GM18858 (cell line): ENCODE data around the gene RAB3GAP2.
"Not testable (repeated sequence)": the region's sequence is repeated elsewhere in the genome, so short reads cannot be mapped to it uniquely, and the experiment has no call there.

Source experiments
- ATAC-seq: cut with Tn5 transposase; IDR thresholded peaks from one replicate; pipeline ENCODE4 v1.9.1; 2021; ENCODE audit not compliant: unreplicated experiment

The RAB3GAP2 gene

DNA sequence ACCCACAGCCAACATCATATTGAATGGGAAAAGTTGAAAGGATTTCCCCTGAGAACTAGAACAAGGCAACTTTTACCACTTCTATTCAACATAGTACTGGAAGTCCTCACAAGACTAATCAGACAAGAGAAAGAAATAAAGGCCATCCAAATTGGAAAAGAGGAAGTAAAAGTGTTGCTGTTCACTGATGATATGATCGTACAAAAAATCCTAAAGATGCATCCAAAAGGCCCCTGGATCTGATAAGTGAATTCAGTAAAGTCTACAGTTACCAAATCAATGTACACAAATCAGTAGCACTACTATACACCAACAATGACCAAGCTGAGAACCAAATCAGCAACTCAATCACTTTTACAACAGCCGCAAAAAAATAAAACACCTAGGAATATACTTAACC, 28.3 kb downstream of the RAB3GAP2 start:
- ATAC-seq, result no peak

DNA sequence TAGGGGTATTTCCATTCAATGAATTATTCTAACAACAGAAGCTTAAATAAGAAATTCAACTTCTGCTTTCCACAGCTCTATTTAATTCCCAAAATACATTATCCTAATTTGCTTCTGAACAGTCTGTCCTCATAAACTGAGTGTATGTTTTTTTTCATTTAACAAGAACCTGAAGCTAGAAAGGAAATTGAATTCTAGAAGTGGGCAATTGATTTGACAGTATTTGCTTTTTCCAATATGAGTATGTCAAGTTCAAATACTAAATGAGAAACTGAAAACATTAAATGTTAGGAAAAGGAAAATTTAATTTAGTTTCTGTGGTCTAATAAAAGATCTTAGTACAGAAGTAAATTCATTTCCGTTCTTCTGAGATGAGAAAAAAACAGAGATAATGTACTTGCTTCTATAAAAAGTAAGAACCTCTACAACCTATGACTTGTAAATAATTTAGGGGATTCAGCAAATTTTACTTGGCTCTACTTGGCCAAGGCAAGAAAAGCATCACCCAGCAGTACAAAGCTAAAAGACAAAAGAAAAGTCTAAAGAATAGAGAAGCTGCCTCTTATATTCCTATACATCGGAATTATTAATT, 31.1 kb downstream of the RAB3GAP2 start:
- ATAC-seq, result peak; percentile 40

DNA sequence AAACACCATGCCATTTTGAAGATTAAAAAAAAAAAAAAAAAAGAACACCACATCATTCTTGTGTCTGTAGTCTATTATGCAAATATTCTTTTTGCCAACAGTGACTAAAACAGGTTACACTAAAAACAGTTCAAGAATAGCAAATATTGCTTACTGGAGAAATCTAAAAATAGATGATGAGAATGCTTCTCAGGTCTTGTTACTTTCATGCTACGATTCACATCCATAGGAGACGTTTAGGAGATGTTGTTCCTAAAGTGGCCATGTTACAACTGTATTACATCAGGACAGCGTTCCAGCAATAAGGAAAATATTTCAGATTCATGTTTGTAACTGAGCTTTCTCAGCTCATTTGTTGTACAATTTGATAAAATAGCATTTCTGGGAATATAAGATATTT, 32.3 kb downstream of the RAB3GAP2 start:
- ATAC-seq, result no peak

DNA sequence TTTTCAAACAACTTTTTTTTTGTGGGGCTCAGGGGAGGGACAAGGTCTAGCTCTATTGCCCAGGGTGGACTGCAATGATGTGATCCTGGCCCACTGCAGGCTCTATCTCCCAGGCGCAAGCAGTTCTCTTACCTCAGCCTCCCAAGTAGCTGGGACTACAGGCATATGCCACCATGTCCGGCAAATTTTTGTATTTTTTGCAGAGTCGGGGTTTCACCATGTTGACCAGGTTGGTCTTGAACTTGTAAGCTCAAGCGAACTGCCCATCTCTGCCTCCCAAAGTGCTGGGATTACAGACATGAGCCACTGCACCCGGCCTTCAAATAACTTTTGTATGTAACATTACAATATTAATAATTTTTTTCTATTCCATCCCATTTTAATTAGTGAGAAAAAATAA, 33.0 kb downstream of the RAB3GAP2 start:
- ATAC-seq, result no peak

DNA sequence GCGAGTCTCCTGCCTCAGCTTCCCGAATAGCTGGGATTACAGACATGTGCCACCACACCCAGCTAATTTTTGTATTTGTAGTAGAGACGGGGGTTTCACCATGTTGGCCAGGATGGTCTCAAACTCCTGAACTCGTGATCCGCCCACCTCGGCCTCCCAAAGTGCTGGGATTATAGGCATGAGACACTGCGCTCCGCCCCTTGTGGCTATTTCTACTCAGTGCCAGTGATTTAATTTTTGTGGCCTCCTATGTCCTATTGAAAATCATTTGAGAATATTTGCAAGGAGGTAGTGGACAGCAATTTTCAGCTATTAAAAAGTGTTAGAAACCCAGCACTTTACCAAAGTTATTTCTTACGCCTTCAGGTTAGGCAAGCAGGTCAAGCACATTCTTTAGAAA, 36.0 kb downstream of the RAB3GAP2 start:
- ATAC-seq, result not testable (repeated sequence)

DNA sequence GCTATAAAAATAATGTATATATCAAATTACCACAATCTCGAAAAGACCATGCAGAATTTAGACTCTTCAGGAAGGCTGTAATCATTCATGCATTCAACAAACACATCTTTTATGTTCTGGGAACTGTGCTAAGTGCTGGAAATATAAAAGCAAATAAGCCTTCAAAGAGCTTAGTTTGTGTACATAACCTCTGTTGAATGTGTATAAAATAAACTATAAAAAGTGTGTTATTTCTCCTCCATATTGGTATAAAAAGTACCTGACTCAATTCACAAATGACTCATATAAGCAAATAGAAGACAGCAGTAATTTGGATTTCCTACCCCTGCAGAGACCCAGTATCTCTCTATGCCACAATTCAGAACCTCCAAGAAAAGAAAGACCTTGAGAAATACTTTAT, 36.8 kb downstream of the RAB3GAP2 start:
- no peak for ATAC-seq

DNA sequence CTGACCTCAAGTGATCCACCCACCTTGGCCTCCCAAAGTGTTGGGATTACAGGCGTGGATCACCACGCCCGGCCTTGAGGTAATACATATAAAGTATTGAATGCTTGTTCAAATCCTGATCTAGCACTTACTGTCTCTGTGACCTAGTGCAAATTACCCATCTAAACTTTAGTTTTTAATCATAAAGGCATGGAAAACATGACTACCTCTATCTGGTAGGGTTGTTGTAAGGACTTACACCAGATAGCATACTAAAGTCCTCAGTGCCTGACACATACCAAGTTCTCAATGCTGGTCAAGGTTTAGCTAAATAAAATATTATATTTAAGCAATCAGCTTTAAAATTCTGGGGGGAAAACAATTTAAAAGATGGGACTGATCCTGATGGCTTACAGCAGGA, 38.3 kb downstream of the RAB3GAP2 start:
- ATAC-seq, result no peak

DNA sequence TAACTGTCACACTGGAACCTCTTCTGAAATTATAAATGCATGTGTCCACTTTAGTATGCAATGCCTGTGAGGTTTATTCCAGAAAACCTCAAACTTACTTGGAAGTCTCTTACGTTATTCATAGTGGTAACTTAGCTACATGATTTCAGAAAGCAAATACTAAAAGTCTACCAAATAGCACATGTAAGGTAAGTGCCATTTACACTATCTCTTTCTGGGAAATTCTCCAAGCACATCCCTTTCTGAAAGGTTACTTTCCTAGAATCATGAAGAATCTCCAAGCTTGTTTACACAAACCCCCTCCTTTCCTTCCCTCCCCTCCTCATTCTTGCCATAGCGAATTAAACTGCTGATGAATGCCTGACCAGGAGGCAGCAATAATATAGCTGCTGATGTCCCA, 42.5 kb downstream of the RAB3GAP2 start:
- ATAC-seq, result no peak

DNA sequence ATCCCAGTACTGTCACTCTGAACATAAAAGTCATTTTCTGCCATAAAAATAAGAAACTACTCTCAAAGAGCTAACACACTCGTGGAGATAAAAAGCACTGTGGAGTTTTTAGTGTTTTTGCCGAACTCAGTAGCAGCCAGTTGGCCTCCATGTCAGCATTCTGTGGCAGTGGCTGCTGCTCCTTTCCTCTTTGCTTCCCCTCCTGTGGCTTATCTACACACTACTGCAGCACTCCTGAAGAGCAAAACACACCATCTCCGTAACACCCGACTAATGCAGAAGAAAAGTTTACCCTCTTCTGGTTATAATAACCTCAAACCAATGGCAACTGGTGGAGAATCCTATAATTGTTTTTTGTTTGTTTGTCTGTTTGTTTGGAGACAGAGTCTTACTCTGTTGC, 44.9 kb downstream of the RAB3GAP2 start:
- no peak for ATAC-seq

DNA sequence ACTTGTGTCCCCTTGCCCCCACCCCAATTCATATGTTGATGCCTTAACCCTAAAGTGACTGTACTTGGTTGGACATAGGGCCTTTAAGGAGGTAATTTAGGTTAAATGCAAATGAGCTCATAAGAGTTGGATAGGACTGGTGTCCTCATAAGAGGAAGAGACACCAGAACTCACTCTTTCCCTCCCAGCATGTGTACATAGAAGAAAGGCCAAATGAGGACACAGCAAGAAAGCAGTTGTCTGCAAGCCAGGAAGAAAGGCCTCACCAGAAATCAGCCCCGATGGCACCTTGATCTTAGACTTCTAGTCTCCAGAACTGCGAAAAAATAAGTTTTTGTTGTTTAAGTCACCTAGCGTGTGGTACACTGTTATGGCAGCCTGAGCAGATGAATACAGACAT, 45.5 kb downstream of the RAB3GAP2 start:
- ATAC-seq, result no peak

DNA sequence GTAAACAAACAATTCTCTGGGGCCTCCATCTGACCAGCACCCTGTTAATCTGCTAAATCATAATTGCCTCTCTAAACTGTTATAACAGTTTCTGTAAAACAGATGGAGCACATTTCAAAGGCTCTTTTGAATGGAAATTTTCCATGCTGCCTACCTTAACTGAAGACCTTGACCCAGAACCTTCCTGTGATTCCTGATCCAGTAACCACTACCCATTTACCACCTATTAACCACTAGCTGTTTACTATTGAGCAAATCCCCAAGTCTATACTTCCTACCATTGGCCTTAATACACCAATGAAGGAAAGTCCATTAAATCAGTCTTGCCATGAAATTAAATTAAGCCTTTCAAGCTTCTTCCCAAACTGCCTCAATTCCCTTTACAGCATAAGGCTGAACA, 46.3 kb downstream of the RAB3GAP2 start:
- ATAC-seq, result no peak

DNA sequence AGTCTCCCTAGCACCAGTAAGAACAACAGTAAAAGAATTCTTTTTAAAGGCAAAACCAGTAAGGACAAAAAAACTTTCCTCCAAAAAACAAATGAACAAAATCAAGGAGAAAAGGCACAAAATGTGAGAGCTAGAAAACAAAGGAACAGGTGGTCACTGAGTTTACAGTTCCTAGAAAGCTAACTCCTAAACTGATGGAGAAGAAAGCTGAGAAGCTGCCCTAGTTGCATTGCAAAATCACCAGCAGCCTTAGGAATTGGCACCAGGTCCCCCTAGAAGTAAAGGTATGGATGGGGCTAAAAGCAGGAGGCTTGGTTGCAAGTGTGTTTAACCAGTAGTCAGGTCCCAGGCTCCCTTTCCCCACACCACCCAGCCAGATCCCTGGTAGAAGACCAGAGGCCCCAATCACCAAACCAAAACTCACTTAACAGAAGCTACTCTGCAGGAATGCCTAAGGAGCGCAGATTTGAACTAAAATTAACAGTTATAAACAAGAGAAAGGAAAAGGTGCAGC, 47.6 kb downstream of the RAB3GAP2 start:
- ATAC-seq, result no peak

DNA sequence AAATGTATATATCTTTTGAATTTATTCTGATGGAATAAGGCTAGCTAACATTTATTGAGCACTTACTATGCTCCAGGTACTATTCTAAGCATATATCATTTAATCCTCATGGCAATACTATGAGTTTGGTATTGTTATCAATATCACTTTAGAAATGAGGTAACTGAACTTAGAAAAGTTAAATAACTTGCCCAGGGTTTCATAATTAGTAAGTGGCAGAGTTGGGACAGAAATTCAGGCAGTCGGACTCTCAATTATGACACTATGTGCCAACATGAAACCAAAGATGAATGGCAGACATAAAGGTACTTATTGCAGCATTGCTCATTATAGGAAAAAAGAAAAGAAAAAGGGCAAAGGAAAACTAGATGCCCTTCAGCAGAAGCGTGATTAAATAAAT, 48.2 kb downstream of the RAB3GAP2 start:
- ATAC-seq, result no peak

DNA sequence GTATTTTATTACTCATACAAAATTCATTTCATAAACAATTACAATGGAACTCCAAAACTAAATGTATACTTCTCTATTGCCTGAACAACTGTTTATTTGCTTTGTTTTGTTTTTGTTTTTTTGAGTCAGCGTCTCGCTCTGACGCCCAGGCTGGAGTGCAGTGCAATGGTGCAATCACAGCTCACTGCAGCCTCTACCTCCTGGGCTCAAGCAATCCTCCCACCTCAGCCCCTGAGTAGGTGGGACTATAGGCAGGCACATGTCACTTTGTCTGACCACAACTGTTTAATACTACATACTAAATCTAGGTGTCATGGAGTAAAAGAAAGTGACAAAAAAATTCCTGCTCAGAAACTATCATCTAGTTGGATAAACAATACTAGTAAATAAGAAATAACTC, 49.3 kb downstream of the RAB3GAP2 start:
- peak; percentile 21 for ATAC-seq

DNA sequence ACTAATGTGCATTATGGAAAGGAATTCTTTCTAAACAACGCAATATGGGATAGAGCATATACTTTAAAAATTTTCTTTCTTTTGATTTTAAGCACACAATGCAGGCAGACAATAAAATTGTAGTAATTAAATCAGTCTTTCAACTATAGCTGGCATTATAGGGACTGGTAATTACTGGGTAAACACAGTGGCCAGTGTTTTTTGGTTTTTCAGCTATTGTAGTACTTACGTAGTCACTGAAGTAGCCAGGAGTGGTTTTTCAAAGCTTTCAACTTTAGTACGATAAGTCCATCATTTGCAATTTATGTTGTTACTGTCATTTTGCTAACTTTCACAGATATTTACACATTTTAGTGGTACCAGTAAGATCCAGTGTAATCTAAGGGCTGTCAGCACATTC, 50.6 kb downstream of the RAB3GAP2 start:
- no peak for ATAC-seq

DNA sequence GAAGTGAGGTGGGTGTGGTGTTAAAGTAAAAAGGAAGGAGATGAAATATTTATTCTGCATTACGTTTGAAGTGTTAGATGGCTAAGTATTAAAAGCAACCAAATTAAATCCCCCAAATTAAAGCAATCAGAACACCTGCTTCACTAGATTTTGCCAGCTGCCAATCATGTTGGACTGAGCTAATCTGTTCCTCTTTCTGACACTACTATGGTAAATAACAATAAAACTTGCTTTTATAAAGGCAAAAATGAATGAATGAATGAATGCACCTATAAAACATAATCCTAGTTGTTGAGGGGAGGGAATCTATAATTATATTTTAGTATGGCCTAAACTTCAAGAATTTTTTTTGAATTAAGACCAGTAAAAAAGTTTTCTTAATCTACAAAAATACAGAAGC, 51.0 kb downstream of the RAB3GAP2 start:
- no peak for ATAC-seq

DNA sequence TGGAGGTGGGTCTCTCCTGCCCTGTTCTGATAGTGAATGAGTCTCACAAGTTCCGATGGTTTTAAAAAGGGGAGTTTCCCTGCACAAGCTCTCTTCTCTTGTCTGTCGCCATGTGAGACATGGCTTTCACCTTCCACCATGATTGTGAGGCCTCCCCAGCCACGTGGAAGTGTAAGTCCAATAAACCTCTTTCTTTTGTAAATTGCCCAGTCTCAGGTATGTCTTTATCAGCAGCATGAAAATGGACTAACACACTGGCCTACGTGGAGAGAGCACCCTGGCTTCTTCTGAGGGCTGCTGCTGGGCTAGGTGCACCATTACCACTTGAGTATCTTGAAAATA, 51.6 kb downstream of the RAB3GAP2 start:
- ATAC-seq, result not testable (repeated sequence)

DNA sequence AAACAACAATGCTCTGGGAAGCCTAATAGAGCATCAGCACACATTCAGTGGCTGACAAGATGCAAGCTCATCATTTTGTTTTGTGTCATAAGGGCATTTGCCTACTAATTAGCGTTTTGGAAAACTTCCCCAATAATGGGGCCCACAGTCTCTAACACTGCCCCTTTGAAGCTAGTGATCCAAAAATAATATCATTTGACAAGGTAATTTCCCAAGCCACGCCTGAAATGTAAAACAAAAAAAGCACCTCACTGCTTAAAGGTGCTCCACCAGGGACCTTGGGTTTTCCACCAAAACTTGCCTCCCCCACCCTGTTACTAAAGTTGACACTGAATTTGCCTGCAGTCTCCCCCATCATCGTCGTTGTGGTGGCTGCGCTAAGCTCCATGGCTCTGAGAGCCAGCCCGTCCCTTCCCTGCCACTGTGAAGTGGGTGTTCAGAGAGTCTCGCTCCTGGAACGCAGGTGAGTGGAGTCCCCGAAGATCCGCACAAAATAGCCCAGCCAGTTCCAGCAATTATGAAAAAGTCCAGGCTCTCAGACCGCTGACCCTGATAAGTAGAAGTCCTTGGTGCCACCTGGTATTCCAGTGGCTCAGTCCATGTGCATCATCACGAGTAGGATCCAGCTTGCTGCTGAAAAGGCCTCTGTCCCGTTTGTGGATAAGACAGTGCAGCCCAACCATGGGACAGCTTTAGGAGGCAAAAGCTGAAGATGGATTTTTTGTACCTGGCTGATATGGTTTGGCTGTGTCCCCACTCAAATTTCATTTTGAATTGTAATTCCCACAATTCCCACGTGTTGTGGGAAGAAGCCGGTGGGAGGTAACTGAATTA, 52.2 kb downstream of the RAB3GAP2 start:
- peak; percentile 31 for ATAC-seq

DNA sequence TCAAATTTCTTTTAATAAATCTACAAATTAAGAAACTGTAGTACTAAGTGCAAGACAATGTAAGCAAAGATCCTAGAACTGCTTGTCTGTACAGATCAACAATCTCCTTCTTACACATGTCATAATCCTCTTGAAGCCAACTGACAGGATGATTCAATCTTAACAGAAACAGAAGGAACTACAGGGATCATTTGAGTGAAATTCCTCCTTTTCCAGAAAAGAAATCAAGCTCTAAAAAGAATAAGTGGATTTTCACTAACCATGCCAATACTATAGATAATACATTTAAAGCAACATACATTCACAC, 53.2 kb downstream of the RAB3GAP2 start:
- no peak for ATAC-seq

DNA sequence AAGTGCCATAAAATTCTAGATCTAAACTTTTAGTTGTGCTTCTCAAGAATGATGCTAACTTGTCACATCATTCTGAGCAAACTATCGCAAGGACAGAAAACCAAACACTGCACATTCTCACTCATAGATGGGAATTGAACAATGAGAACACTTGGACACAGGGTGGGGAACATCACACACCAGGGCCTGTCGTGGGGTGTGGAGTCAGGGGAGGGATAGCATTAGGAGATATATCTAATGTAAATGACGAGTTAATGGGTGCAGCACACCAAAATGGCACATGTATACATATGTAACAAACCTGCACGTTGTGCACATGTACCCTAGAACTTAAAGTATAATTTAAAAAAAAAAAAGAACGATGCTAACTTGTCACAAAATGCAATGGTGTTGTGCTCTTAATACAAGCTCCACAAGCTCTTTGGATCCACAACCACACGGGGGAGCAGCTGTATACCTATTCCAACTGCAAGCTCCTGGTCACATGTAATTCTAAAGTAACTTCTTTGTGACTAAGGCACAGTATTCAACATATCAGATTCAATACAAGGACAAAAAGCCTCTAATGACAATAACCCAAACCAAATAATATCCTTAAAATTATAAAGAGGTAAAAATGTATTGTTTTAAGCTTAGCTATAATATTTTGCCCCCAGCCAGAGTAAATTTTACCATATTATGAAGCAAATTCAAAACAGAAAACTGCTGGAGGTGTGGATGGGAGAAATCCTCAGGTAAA, 53.7 kb downstream of the RAB3GAP2 start:
- peak; percentile 31 for ATAC-seq

DNA sequence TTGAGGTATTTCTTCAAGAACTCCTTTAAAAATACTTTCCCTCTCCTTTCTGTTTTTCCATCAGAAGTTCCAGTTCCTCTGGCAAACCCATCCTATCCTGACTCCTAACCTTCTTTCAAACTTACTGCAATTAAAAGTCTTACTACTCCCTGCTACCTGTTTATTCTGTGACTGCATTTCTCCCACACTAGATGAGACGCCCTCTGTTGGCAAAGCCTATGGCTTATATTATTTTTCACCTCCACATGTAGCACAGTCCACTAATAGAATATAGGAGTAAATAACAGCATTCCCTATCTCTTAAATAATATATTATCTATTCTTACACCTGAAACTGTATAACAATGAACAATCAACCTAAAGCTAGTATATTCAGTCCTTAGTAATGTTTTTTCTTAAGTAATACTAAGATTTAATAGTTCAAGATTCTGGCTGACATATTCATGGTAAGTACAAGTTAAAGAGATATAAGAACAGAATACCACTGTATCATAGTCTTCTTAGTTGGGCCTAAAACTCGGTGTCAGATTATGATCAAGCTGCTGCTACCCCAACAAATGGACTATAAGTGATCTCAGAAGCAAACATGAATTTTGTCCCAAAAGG, 54.8 kb downstream of the RAB3GAP2 start:
- no peak for ATAC-seq
